HG03354 (cell line): ENCODE data around the gene LMAN2.

Experiments used
- ATAC-seq: cut with Tn5 transposase; IDR thresholded peaks from one replicate; pipeline ENCODE4 v1.9.1; 2021; ENCODE audit warnings: mild to moderate bottlenecking; ENCODE audit not compliant: unreplicated experiment, poor library complexity, severe bottlenecking

Gene LMAN2

GRCh38 chr5:177332896-177333260 is 18.6 kb downstream of the LMAN2 start:
- no peak for ATAC-seq

- no peak for ATAC-seq
Observed at GRCh38 chr5:177332031-177332895, 19.2 kb downstream of the LMAN2 start.

- ATAC-seq, result no peak
Observed at GRCh38 chr5:177330991-177331842, 20.3 kb downstream of the LMAN2 start.

- ATAC-seq, result no peak
Observed at GRCh38 chr5:177329883-177330282, 21.6 kb downstream of the LMAN2 start.

- no peak for ATAC-seq
Observed at GRCh38 chr5:177328545-177329231, 22.8 kb downstream of the LMAN2 start.

- ATAC-seq, result no peak
Observed at GRCh38 chr5:177327539-177328522, 23.6 kb downstream of the LMAN2 start.

GRCh38 chr5:177325868-177326381 is 25.5 kb downstream of the LMAN2 start:
- no peak for ATAC-seq

GRCh38 chr5:177320879-177321278 is 30.6 kb downstream of the LMAN2 start:
- ATAC-seq, result no peak

- ATAC-seq, result no peak
Observed at GRCh38 chr5:177319913-177320588, 31.4 kb downstream of the LMAN2 start.

- no peak for ATAC-seq
Observed at GRCh38 chr5:177317959-177318377, 33.5 kb downstream of the LMAN2 start.

GRCh38 chr5:177316005-177316404 is 35.5 kb downstream of the LMAN2 start:
- ATAC-seq, result no peak

- ATAC-seq, result no peak
Observed at GRCh38 chr5:177315411-177315810, 36.1 kb downstream of the LMAN2 start.

- ATAC-seq, result no peak
Observed at GRCh38 chr5:177314376-177315342, 36.8 kb downstream of the LMAN2 start.

GRCh38 chr5:177313561-177314259 is 37.8 kb downstream of the LMAN2 start:
- no peak for ATAC-seq

GRCh38 chr5:177312649-177313181 is 38.8 kb downstream of the LMAN2 start:
- peak; percentile 33 for ATAC-seq
